ENCODE measurements around the gene IL24.

DNA sequence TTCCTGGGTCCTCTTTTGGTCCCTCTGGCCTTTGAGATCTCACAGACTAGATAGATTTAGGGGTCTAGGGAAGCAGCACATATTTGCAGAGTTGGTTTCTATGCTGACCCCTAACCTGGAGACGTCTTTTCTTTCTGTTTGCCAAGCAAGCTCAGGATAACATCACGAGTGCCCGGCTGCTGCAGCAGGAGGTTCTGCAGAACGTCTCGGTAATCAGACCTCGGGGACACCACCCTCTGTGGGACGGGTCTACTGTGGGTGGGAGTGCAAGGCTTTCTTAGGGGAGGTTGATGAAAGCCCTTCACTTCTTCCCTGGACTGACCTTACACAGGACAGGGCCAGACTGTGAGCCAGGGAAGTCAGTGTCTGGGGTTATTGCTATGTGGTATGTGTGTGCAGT, 2.9 kb downstream of the IL24 start:
- TF ChIP-seq, protein P1, sequence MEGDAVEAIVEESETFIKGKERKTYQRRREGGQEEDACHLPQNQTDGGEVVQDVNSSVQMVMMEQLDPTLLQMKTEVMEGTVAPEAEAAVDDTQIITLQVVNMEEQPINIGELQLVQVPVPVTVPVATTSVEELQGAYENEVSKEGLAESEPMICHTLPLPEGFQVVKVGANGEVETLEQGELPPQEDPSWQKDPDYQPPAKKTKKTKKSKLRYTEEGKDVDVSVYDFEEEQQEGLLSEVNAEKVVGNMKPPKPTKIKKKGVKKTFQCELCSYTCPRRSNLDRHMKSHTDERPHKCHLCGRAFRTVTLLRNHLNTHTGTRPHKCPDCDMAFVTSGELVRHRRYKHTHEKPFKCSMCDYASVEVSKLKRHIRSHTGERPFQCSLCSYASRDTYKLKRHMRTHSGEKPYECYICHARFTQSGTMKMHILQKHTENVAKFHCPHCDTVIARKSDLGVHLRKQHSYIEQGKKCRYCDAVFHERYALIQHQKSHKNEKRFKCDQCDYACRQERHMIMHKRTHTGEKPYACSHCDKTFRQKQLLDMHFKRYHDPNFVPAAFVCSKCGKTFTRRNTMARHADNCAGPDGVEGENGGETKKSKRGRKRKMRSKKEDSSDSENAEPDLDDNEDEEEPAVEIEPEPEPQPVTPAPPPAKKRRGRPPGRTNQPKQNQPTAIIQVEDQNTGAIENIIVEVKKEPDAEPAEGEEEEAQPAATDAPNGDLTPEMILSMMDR (IDR thresholded peaks at IDR 0.05): no peak
- no peak for TF ChIP-seq POLR2A (IDR thresholded peaks at IDR 0.05)
- no peak for TF ChIP-seq POLR2AphosphoS5 (IDR thresholded peaks at IDR 0.05)

Measured in upper lobe of left lung (tissue), 4 donors.